ENCODE measurements around the gene FSD2.
"Not testable (repeated sequence)": the region's sequence is repeated elsewhere in the genome, so short reads cannot be mapped to it uniquely, and the experiment has no call there.

DNA sequence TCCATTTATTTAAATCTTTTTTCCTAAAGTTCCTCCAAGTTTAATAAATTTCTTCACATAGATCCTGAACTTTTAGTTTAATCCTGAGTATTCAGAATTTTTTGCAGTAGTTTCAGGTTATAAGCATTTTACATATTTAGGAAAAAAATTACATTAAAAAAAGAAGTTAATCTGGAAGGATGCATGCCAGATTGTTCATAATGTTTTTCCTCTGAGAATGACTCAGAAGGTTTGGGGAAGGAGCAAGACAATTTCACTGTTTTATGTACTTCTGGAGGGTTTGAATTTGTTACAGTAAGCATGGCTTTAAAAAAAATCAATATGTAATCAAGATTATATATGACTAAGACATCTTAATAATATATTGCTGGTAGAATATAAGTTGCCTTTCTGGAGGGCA is 16.0 kb upstream of the FSD2 start:
- TF ChIP-seq, protein P1, sequence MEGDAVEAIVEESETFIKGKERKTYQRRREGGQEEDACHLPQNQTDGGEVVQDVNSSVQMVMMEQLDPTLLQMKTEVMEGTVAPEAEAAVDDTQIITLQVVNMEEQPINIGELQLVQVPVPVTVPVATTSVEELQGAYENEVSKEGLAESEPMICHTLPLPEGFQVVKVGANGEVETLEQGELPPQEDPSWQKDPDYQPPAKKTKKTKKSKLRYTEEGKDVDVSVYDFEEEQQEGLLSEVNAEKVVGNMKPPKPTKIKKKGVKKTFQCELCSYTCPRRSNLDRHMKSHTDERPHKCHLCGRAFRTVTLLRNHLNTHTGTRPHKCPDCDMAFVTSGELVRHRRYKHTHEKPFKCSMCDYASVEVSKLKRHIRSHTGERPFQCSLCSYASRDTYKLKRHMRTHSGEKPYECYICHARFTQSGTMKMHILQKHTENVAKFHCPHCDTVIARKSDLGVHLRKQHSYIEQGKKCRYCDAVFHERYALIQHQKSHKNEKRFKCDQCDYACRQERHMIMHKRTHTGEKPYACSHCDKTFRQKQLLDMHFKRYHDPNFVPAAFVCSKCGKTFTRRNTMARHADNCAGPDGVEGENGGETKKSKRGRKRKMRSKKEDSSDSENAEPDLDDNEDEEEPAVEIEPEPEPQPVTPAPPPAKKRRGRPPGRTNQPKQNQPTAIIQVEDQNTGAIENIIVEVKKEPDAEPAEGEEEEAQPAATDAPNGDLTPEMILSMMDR (IDR thresholded peaks at IDR 0.05), result not testable (repeated sequence)
- not testable (repeated sequence) for TF ChIP-seq POLR2A (IDR thresholded peaks at IDR 0.05)

Measured in esophagus squamous epithelium (tissue), 4 donors.